Measurements from ENCODE around the gene AGPS.
A peak's percentile ranks its signal among the peaks of the same experiment; 100 is the strongest.

Gene AGPS

DNA sequence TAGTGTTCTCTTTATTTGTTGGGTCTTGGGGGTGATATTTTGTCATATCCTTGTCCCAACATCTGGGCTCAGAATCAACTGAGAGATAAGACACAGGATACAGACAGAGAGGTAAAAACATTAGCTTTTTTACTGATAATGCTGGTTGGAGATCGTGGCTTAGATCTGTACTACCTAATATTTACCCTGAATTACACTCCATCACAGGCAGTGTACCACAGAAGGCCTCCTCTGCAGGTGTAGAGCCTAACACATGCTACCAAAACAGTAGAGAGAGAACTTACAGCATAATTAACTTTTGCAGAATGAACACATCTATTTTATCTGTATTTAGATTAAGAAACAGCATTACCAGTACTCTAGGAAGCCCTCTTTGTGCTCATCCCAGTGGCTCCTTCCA, 6.8 kb downstream of the AGPS start:
- Histone ChIP-seq H3K4me3 (ENCODE audit: low read depth, low read length) (no peak overlapping the region), H3K9me3 (no peaks in the 10 kb centered on the region), H3K27me3 (no peaks in the 10 kb centered on the region), H3K4me1 (peaks cover 8% of the 10 kb centered on the region; the same call in 1 of the 2 replicates), H3K36me3 (no peaks in the 10 kb centered on the region)
- DNase-seq = no peak
- TF ChIP-seq, protein P1, sequence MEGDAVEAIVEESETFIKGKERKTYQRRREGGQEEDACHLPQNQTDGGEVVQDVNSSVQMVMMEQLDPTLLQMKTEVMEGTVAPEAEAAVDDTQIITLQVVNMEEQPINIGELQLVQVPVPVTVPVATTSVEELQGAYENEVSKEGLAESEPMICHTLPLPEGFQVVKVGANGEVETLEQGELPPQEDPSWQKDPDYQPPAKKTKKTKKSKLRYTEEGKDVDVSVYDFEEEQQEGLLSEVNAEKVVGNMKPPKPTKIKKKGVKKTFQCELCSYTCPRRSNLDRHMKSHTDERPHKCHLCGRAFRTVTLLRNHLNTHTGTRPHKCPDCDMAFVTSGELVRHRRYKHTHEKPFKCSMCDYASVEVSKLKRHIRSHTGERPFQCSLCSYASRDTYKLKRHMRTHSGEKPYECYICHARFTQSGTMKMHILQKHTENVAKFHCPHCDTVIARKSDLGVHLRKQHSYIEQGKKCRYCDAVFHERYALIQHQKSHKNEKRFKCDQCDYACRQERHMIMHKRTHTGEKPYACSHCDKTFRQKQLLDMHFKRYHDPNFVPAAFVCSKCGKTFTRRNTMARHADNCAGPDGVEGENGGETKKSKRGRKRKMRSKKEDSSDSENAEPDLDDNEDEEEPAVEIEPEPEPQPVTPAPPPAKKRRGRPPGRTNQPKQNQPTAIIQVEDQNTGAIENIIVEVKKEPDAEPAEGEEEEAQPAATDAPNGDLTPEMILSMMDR (IDR thresholded peaks at IDR 0.05; ENCODE audit: low read depth, low read length) = no peak

DNA sequence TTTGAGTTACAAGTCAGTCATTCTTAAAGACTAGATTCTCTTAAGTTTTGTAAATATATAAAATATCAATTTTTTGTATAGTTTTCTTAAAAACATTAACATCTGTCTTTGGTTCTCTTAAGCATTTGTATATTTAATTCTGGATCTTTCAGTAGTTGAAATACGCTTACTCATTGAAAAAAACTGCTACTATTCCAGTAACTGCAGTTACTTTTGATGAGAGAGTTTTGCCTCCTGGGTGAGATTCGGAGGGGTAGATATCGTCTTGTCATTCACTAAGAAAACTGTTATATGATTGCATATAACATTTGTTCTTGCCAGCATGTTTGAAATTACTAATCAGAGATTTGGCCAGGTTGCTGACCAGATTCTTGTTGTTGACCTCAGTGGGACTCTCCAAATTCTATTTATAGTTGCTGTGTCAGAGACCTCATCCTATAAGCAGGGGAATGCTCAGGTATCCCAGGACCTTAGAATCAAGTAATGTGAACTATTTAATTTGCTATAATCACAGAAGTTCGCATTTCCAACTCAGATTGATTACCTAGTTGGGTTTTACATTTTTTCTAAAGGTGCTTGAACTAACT, 7.9 kb downstream of the AGPS start:
- DNase-seq = no peak
- Histone ChIP-seq H3K27me3 (no peaks in the 10 kb centered on the region), H3K4me1 (peaks cover 8% of the 10 kb centered on the region), H3K4me3 (ENCODE audit: low read depth, low read length) (no peak overlapping the region), H3K36me3 (no peaks in the 10 kb centered on the region), H3K9me3 (no peaks in the 10 kb centered on the region)
- TF ChIP-seq, protein P1 (IDR thresholded peaks at IDR 0.05; ENCODE audit: low read depth, low read length) = no peak

DNA sequence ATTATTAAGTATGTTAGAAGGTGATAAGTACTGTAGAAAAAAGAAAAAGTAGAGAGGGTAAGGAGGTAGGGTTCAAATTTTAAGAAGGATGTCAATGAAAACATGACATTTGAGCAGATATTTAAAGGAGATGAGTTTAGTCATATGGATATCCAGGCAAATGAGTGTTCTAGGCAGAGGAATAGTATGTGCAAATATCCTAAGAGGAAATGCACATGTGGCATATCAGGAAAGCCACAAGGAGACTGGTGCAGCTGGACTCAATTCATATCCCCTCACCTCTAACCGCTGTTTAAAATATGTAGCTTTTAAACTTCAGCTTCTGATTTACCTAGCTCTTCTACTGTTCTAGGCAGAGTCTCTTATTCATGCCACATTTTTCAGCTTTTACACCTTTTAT, 9.5 kb downstream of the AGPS start:
- Histone ChIP-seq H3K4me1 (peaks cover 12% of the 10 kb centered on the region), H3K27me3 (no peaks in the 10 kb centered on the region), H3K4me3 (ENCODE audit: low read depth, low read length) (no peak overlapping the region), H3K36me3 (no peaks in the 10 kb centered on the region), H3K9me3 (no peaks in the 10 kb centered on the region)
- no peak for DNase-seq
- TF ChIP-seq, protein P1 (IDR thresholded peaks at IDR 0.05; ENCODE audit: low read depth, low read length) = no peak

DNA sequence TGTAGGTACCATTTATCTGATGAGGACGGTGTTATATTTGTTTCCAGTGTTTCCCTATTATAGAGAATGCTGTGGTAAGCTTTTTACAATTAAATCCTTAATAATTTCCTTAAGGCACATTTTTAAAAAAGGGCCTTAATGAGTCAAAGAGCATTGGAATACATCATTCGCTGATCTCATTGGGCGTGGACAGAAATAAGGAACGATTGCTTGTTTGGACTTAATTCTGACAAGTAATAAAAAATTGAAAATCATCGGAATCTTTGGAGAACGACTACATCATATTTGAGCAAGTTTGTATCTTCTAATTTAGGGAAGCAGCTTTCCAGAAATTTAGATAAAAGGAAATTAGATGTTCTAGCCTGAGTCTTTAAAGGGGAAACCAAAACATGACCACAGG, 11.3 kb downstream of the AGPS start:
- no peak for DNase-seq
- H3K9me3 ChIP-seq = no peaks in the 10 kb centered on the region
- H3K4me1 ChIP-seq = peaks cover 10% of the 10 kb centered on the region
- TF ChIP-seq, protein P1 (IDR thresholded peaks at IDR 0.05; ENCODE audit: low read depth, low read length) = no peak
- H3K27me3 ChIP-seq = no peaks in the 10 kb centered on the region
- H3K36me3 ChIP-seq = no peaks in the 10 kb centered on the region
- no peak overlapping the region for H3K4me3 ChIP-seq (ENCODE audit: low read depth, low read length)

DNA sequence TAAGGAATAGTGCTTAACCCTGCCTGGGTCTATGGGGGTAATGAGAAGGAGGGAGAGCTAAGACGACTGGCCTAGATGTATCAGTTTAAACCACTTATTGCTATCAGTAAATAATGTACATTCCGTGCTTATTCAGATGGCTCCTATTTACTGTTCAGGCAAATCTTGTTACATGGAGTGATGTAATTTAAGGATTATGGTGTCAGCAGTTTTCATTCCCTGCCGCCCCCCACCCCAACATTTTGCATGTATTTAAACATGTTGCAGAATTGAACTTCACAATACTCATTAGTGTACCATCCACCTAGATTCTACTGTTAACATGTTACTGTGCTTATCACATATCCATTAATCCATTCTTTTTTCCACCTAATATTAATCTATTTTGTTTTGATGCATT, 11.7 kb downstream of the AGPS start:
- H3K4me1 ChIP-seq = peaks cover 9% of the 10 kb centered on the region
- no peak overlapping the region for H3K4me3 ChIP-seq (ENCODE audit: low read depth, low read length)
- TF ChIP-seq, protein P1 (IDR thresholded peaks at IDR 0.05; ENCODE audit: low read depth, low read length) = no peak
- no peaks in the 10 kb centered on the region for H3K36me3 ChIP-seq
- DNase-seq = no peak
- H3K27me3 ChIP-seq = no peaks in the 10 kb centered on the region
- no peaks in the 10 kb centered on the region for H3K9me3 ChIP-seq

DNA sequence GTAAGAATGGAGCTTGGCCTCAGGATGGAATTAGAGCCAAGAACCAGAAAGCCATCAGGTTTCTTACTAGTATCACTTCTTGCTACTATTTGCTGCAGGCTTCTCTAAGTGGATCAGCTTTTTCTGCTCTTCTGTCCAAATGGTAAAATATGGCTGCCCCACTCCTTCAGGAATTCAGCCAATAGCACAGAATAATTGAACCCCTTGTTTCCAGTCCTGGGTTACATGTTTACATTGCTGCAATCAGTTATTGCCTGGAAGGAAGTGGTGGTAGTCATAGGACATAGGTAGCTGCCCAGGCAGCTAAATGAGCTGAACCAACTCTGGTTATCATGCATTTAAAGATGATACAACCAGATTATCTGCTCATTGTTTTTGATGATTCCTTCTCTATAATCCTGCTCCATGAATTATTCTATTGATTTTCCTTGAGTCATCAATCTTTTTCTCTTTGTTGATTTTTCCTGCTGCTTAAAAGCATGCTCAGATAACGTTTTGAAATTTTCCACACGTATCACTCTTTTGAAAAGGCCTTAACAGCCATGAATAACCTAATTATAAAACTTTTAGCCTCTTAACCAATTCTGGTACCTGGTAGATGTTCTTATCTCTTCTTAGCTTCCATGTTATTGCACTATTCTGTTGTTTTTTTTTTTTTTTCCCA, 12.6 kb downstream of the AGPS start:
- Histone ChIP-seq H3K27me3 (no peaks in the 10 kb centered on the region), H3K4me1 (peaks cover 7% of the 10 kb centered on the region), H3K9me3 (no peaks in the 10 kb centered on the region), H3K36me3 (no peaks in the 10 kb centered on the region), H3K4me3 (ENCODE audit: low read depth, low read length) (no peak overlapping the region)
- peak; percentile 18 for DNase-seq
- TF ChIP-seq, protein P1 (IDR thresholded peaks at IDR 0.05; ENCODE audit: low read depth, low read length) = no peak

Data from BE2C (cell line).